ENCODE data around the gene ADGRG6.

ADGRG6 gene

GRCh38 chr6:142478117-142478516, 176.3 kb downstream of the ADGRG6 start:
- Histone ChIP-seq H3K27me3 (ENCODE audit: control insufficient read depth, insufficient read depth, low read length) (no peaks in the 10 kb centered on the region), H3K4me1 (ENCODE audit: control insufficient read depth, insufficient read depth, low read length) (no peaks in the 10 kb centered on the region), H3K9ac (ENCODE audit: low read depth, low read length) (no peak overlapping the region)

GRCh38 chr6:142481466-142481865, 179.7 kb downstream of the ADGRG6 start:
- no peaks in the 10 kb centered on the region for H3K36me3 ChIP-seq (ENCODE audit: insufficient read depth, low read length)
- no peak overlapping the region for H3K4me3 ChIP-seq (ENCODE audit: low read length)
- H3K9me3 ChIP-seq (replicated peaks; ENCODE audit: low read length): no peaks in the 10 kb centered on the region
- H3K4me1 ChIP-seq (ENCODE audit: control insufficient read depth, insufficient read depth, low read length): no peaks in the 10 kb centered on the region
- no peak overlapping the region for H3K9ac ChIP-seq (ENCODE audit: low read depth, low read length)
- no peaks in the 10 kb centered on the region for H3K27me3 ChIP-seq (ENCODE audit: control insufficient read depth, insufficient read depth, low read length)
- H3K4me2 ChIP-seq (ENCODE audit: low read length): no peak overlapping the region

More at GRCh38 chr6:142478117-142478516, 176.3 kb downstream of the ADGRG6 start:
- Histone ChIP-seq H3K9me3 (replicated peaks; ENCODE audit: low read length) (no peaks in the 10 kb centered on the region), H3K36me3 (ENCODE audit: insufficient read depth, low read length) (no peaks in the 10 kb centered on the region), H3K4me3 (ENCODE audit: low read length) (no peak overlapping the region), H3K4me2 (ENCODE audit: low read length) (no peak overlapping the region)

GRCh38 chr6:142482249-142482648, 180.4 kb downstream of the ADGRG6 start:
- H3K4me3 ChIP-seq (ENCODE audit: low read length): no peak overlapping the region
- no peak overlapping the region for H3K4me2 ChIP-seq (ENCODE audit: low read length)
- H3K9ac ChIP-seq (ENCODE audit: low read depth, low read length): no peak overlapping the region
- no peaks in the 10 kb centered on the region for H3K9me3 ChIP-seq (replicated peaks; ENCODE audit: low read length)
- H3K36me3 ChIP-seq (ENCODE audit: insufficient read depth, low read length): no peaks in the 10 kb centered on the region
- no peaks in the 10 kb centered on the region for H3K27me3 ChIP-seq (ENCODE audit: control insufficient read depth, insufficient read depth, low read length)
- no peaks in the 10 kb centered on the region for H3K4me1 ChIP-seq (ENCODE audit: control insufficient read depth, insufficient read depth, low read length)

GRCh38 chr6:142482974-142483373, 181.2 kb downstream of the ADGRG6 start:
- no peaks in the 10 kb centered on the region for H3K36me3 ChIP-seq (ENCODE audit: insufficient read depth, low read length)
- H3K9me3 ChIP-seq (replicated peaks; ENCODE audit: low read length): no peaks in the 10 kb centered on the region
- H3K4me3 ChIP-seq (ENCODE audit: low read length): no peak overlapping the region
- no peaks in the 10 kb centered on the region for H3K27me3 ChIP-seq (ENCODE audit: control insufficient read depth, insufficient read depth, low read length)
- H3K9ac ChIP-seq (ENCODE audit: low read depth, low read length): no peak overlapping the region
- no peak overlapping the region for H3K4me2 ChIP-seq (ENCODE audit: low read length)
- H3K4me1 ChIP-seq (ENCODE audit: control insufficient read depth, insufficient read depth, low read length): no peaks in the 10 kb centered on the region

- no peaks in the 10 kb centered on the region for H3K4me1 ChIP-seq (ENCODE audit: control insufficient read depth, insufficient read depth, low read length)
- H3K4me2 ChIP-seq (ENCODE audit: low read length): no peak overlapping the region
- no peaks in the 10 kb centered on the region for H3K36me3 ChIP-seq (ENCODE audit: insufficient read depth, low read length)
- H3K4me3 ChIP-seq (ENCODE audit: low read length): no peak overlapping the region
- no peak overlapping the region for H3K9ac ChIP-seq (ENCODE audit: low read depth, low read length)
- no peaks in the 10 kb centered on the region for H3K9me3 ChIP-seq (replicated peaks; ENCODE audit: low read length)
- H3K27me3 ChIP-seq (ENCODE audit: control insufficient read depth, insufficient read depth, low read length): no peaks in the 10 kb centered on the region
Measured at GRCh38 chr6:142485256-142485655, 183.4 kb downstream of the ADGRG6 start.

GRCh38 chr6:142489722-142490610, 188.2 kb downstream of the ADGRG6 start:
- Histone ChIP-seq H3K36me3 (ENCODE audit: insufficient read depth, low read length) (no peaks in the 10 kb centered on the region), H3K27me3 (ENCODE audit: control insufficient read depth, insufficient read depth, low read length) (no peaks in the 10 kb centered on the region), H3K4me3 (ENCODE audit: low read length) (no peak overlapping the region), H3K9ac (ENCODE audit: low read depth, low read length) (no peak overlapping the region), H3K4me1 (ENCODE audit: control insufficient read depth, insufficient read depth, low read length) (no peaks in the 10 kb centered on the region), H3K4me2 (ENCODE audit: low read length) (no peak overlapping the region), H3K9me3 (replicated peaks; ENCODE audit: low read length) (no peaks in the 10 kb centered on the region)

Measured in skeletal muscle satellite cell (primary cell).